ENCODE measurements around the gene SDK2.

Gene SDK2

GRCh38 chr17:73317513-73318426, 326.5 kb downstream of the SDK2 start:
- TF ChIP-seq KLF1 (tag by site-specific recombination; IDR thresholded peaks at IDR 0.05) (peak; percentile 42), OVOL3 (tag by site-specific recombination; IDR thresholded peaks at IDR 0.05) (no peak)
- ChIA-PET CTCF (interaction anchor here (1.0 to 1.3 kb wide), 2 partner anchors 52 kb away, joined by 3 to 7 read pairs; no protein-coding TSS in a partner anchor), POLR2A (interaction anchor here (1.0 kb wide), 1 partner anchor 9 kb away, joined by 3 read pairs; no protein-coding TSS in a partner anchor)
- no peaks in the 10 kb centered on the region for H3K4me1 ChIP-seq (ENCODE audit: control insufficient read depth, insufficient read depth, low read length)
- no peak overlapping the region for H3K4me3 ChIP-seq (ENCODE audit: low read depth, low read length)
- no peak overlapping the region for H3K27ac ChIP-seq (ENCODE audit: extremely low read depth, low read depth, low read length)
- no peaks in the 10 kb centered on the region for H3K36me3 ChIP-seq (ENCODE audit: control insufficient read depth in 2 of 2, insufficient read depth in 1 of 2, low read length in 2 of 2)
- no peaks in the 10 kb centered on the region for H3K9me3 ChIP-seq (ENCODE audit: control insufficient read depth, insufficient read depth, low read depth, low read length)

- ChIA-PET POLR2A (interaction anchor here (1.0 kb wide), 1 partner anchor 9 kb away, joined by 3 read pairs; no protein-coding TSS in a partner anchor), CTCF (interaction anchor here (0.5 to 1.0 kb wide), 3 partner anchors 53 to 810 kb away, joined by 3 to 4 read pairs (median 3); no protein-coding TSS in a partner anchor)
- Histone ChIP-seq H3K9me3 (ENCODE audit: control insufficient read depth, insufficient read depth, low read depth, low read length) (no peaks in the 10 kb centered on the region), H3K4me3 (ENCODE audit: low read depth, low read length) (no peak overlapping the region), H3K4me1 (ENCODE audit: control insufficient read depth, insufficient read depth, low read length) (peaks cover 4% of the 10 kb centered on the region), H3K36me3 (ENCODE audit: control insufficient read depth in 2 of 2, insufficient read depth in 1 of 2, low read length in 2 of 2) (no peaks in the 10 kb centered on the region), H3K27ac (ENCODE audit: extremely low read depth, low read depth, low read length) (no peak overlapping the region)
- TF ChIP-seq ZFHX2 (tag by site-specific recombination; conservative IDR thresholded peaks at IDR 0.05): 0 out of 2 replicates have a peak, but pooled peaks have one; percentile 5
- no peak for TF ChIP-seq KLF7 (tag by site-specific recombination; IDR thresholded peaks at IDR 0.05; ENCODE audit: borderline replicate concordance)
- peak; percentile 54 for TF ChIP-seq ZIC2 (tag by site-specific recombination; IDR thresholded peaks at IDR 0.05)
- no peak for TF ChIP-seq ZNF175 (tag by site-specific recombination; IDR thresholded peaks at IDR 0.05)
- no peak for TF ChIP-seq ZBTB49 (tag by site-specific recombination; IDR thresholded peaks at IDR 0.05; ENCODE audit: low read depth)
- peak; percentile 34; the same call in 1 of the 2 replicates for TF ChIP-seq ZNF335 (tag by site-specific recombination; conservative IDR thresholded peaks at IDR 0.05)
- no peak for TF ChIP-seq KLF17 (tag by site-specific recombination; IDR thresholded peaks at IDR 0.05)
- TF ChIP-seq ZNF2 (tag by site-specific recombination; IDR thresholded peaks at IDR 0.05): no peak
- TF ChIP-seq AEBP2 (tag by site-specific recombination; IDR thresholded peaks at IDR 0.05; ENCODE audit: borderline replicate concordance): no peak
- no peak for TF ChIP-seq ZNF624 (tag by site-specific recombination; IDR thresholded peaks at IDR 0.05)
These were observed 327.2 kb downstream of the SDK2 start for GRCh38 chr17:73316919-73317505.

GRCh38 chr17:73315471-73315870, 328.8 kb downstream of the SDK2 start:
- H3K9me3 ChIP-seq (ENCODE audit: control insufficient read depth, insufficient read depth, low read depth, low read length): no peaks in the 10 kb centered on the region
- POLR2A ChIA-PET: interaction anchor here (0.6 to 0.7 kb wide), 2 partner anchors 8 to 57 kb away, joined by 3 to 5 read pairs; no protein-coding TSS in a partner anchor
- H3K36me3 ChIP-seq (ENCODE audit: control insufficient read depth in 2 of 2, insufficient read depth in 1 of 2, low read length in 2 of 2): no peaks in the 10 kb centered on the region
- no peak overlapping the region for H3K4me3 ChIP-seq (ENCODE audit: low read depth, low read length)
- H3K27ac ChIP-seq (ENCODE audit: extremely low read depth, low read depth, low read length): no peak overlapping the region
- peaks cover 4% of the 10 kb centered on the region for H3K4me1 ChIP-seq (ENCODE audit: control insufficient read depth, insufficient read depth, low read length)
- CTCF ChIA-PET: interaction anchor here (1.0 to 2.4 kb wide), 2 partner anchors 55 to 60 kb away, joined by 3 to 8 read pairs; no protein-coding TSS in a partner anchor
- no peak for TF ChIP-seq ZNF350 (tag by site-specific recombination; IDR thresholded peaks at IDR 0.05)
- no peak for TF ChIP-seq PRDM10 (tag by site-specific recombination; IDR thresholded peaks at IDR 0.05)
- no peak for TF ChIP-seq ZNF416 (tag by site-specific recombination; IDR thresholded peaks at IDR 0.05)
- no peak for TF ChIP-seq ZBTB21 (tag by site-specific recombination; IDR thresholded peaks at IDR 0.05)
- no peak for TF ChIP-seq MEIS1 (CRISPR knock-in tag; IDR thresholded peaks at IDR 0.05; ENCODE audit: borderline replicate concordance)
- no peak for TF ChIP-seq ZNF19 (tag by site-specific recombination; IDR thresholded peaks at IDR 0.05; ENCODE audit: low read depth)
- no peak for TF ChIP-seq ZNF223 (tag by site-specific recombination; IDR thresholded peaks at IDR 0.05)
- no peak for TF ChIP-seq WT1 (tag by site-specific recombination; IDR thresholded peaks at IDR 0.05)
